IMR-90 (cell line): ENCODE measurements around the gene ARHGAP24. TPM values are rescaled to one million over a fixed set of nuclear protein-coding genes. Genes with fewer than 3 reads are reported as not detected.

ENCODE experiments used
- ATAC-seq: fragments of 200-7000 bp; cut with Tn5 transposase; 2 replicates; pipeline ENCODE4 v1.9.1; 2020; ENCODE audit warnings: low read depth, mild to moderate bottlenecking, moderate library complexity
- BruUV-seq: library from RNA; stranded (reverse); fragments of 400-500 nt; replicated peaks from 2 replicates; lab custom pipeline; 2021; lab: Mats Ljungman, UMichigan
- CTCF ChIA-PET: fragments of 300-600 bp; formaldehyde crosslinking; extraction: SDS; loops from one replicate; lab custom pipeline; 2021; ENCODE audit warnings: antibody characterized with exemption; lab: Yijun Ruan, JAX
- POLR2A ChIA-PET: fragments of 300-600 bp; sonication (Branson Sonifier 250); formaldehyde crosslinking; loops from one replicate; lab custom pipeline; 2022; ENCODE audit warnings: antibody characterized with exemption; ENCODE audit not compliant: unreplicated experiment; lab: Charles Lee
- DNase-seq: peaks from one replicate; pipeline ENCODE4 v3.0.0; 2013
- H2AFZ ChIP-seq: replicated peaks from 2 replicates; pipeline ENCODE3; 2013; ENCODE audit warnings: low read length, mild to moderate bottlenecking; ENCODE audit not compliant: poor library complexity
- H2AK5ac ChIP-seq: 2 replicates; pipeline ENCODE4 v1.6.1; 2013; ENCODE audit warnings: low read depth, low read length, inconsistent platforms
- H2AK9ac ChIP-seq: replicated peaks from 2 replicates; pipeline ENCODE3; 2013; ENCODE audit warnings: mild to moderate bottlenecking, low read depth, low read length, moderate library complexity; ENCODE audit not compliant: poor library complexity
- H2BK120ac ChIP-seq: 2 replicates; pipeline ENCODE4 v1.6.1; 2013; ENCODE audit warnings: low read depth, low read length, inconsistent platforms
- H2BK15ac ChIP-seq: 3 replicates; pipeline ENCODE4 v1.6.1; 2013; ENCODE audit warnings: low read depth, low read length, inconsistent platforms
- H2BK20ac ChIP-seq: 2 replicates; pipeline ENCODE4 v1.6.1; 2013; ENCODE audit warnings: low read depth, mild to moderate bottlenecking, inconsistent platforms, low read length, moderate library complexity
- H2BK5ac ChIP-seq: 2 replicates; pipeline ENCODE4 v1.6.1; 2013; ENCODE audit warnings: mild to moderate bottlenecking, low read depth, low read length, inconsistent platforms; ENCODE audit not compliant: poor library complexity, severe bottlenecking
- H3K14ac ChIP-seq: replicated peaks from 2 replicates; pipeline ENCODE4 v1.6.1; 2013; ENCODE audit warnings: low read depth, low read length, inconsistent platforms
- H3K18ac ChIP-seq: 2 replicates; pipeline ENCODE4 v1.6.1; 2013; ENCODE audit warnings: low read depth, low read length, control low read depth
- H3K23ac ChIP-seq: 2 replicates; pipeline ENCODE4 v1.6.1; 2013; ENCODE audit warnings: low read depth, low read length, inconsistent platforms
- H3K27ac ChIP-seq: 2 replicates; pipeline ENCODE4 v1.5.1; 2013; ENCODE audit warnings: mild to moderate bottlenecking, control low read depth, low read length; ENCODE audit not compliant: insufficient read depth
- H3K27me3 ChIP-seq: 2 replicates; pipeline ENCODE4 v1.6.1; 2013; ENCODE audit warnings: low read length; ENCODE audit not compliant: control insufficient read depth, insufficient read depth
- H3K36me3 ChIP-seq: 2 replicates; pipeline ENCODE4 v1.6.1; 2013; ENCODE audit warnings: low read length, mixed read lengths; ENCODE audit not compliant: control insufficient read depth, insufficient read depth
- H3K4ac ChIP-seq: 2 replicates; pipeline ENCODE4 v1.6.1; 2013; ENCODE audit warnings: low read depth, low read length, inconsistent platforms
- H3K4me1 ChIP-seq: 2 replicates; pipeline ENCODE4 v1.6.1; 2013; ENCODE audit warnings: low read length, mixed read lengths; ENCODE audit not compliant: control insufficient read depth, insufficient read depth
- H3K4me2 ChIP-seq: 2 replicates; pipeline ENCODE4 v1.6.1; 2013; ENCODE audit warnings: low read depth, mild to moderate bottlenecking, control low read depth, low read length, moderate library complexity
- H3K4me3 ChIP-seq: 2 replicates; pipeline ENCODE4 v1.5.1; 2013; ENCODE audit warnings: low read depth, mild to moderate bottlenecking, control low read depth, low read length, moderate library complexity; ENCODE audit not compliant: insufficient read depth
- H3K56ac ChIP-seq: 2 replicates; pipeline ENCODE4 v1.6.1; 2013; ENCODE audit warnings: low read length, inconsistent platforms; ENCODE audit not compliant: insufficient read depth; ENCODE audit errors: extremely low read depth
- H3K79me1 ChIP-seq, 2 experiments: 2 replicates each; pipeline ENCODE4 v1.6.1; 2013; ENCODE audit warnings: low read length in 2 of 2, inconsistent platforms in 1 of 2, low read depth in 1 of 2
- H3K9ac ChIP-seq: 2 replicates; pipeline ENCODE4 v1.6.1; 2013; ENCODE audit warnings: low read depth, low read length, control low read depth
- H3K9me1 ChIP-seq: 2 replicates; pipeline ENCODE4 v1.6.1; 2013; ENCODE audit warnings: low read length, inconsistent platforms; ENCODE audit not compliant: insufficient read depth
- H3K9me3 ChIP-seq: 2 replicates; pipeline ENCODE4 v1.6.1; 2013; ENCODE audit warnings: low read length; ENCODE audit not compliant: control insufficient read depth, insufficient read depth
- H4K20me1 ChIP-seq: 2 replicates; pipeline ENCODE4 v1.6.1; 2013; ENCODE audit warnings: low read length, inconsistent platforms; ENCODE audit not compliant: insufficient read depth
- H4K5ac ChIP-seq: 2 replicates; pipeline ENCODE4 v1.6.1; 2013; ENCODE audit warnings: mild to moderate bottlenecking, low read depth, low read length, control low read depth
- H4K8ac ChIP-seq, 2 experiments: 2 replicates each; pipeline ENCODE4 v1.6.1; 2013; ENCODE audit warnings: low read depth in 2 of 2, low read length in 2 of 2, control low read depth in 1 of 2, inconsistent platforms in 1 of 2
- H4K91ac ChIP-seq: 2 replicates; pipeline ENCODE4 v1.6.1; 2013; ENCODE audit warnings: low read depth, low read length, inconsistent platforms; ENCODE audit not compliant: insufficient read depth
- BHLHE40 ChIP-seq: fragments of 150-350 bp; IDR thresholded peaks from 2 replicates; pipeline ENCODE4 v1.6.1; 2016; ENCODE audit warnings: mild to moderate bottlenecking, low read depth, low read length
- CEBPB ChIP-seq: IDR thresholded peaks from 2 replicates; pipeline ENCODE4 v1.6.1; 2012; ENCODE audit warnings: low read depth, low read length, improper control_type of control experiment
- CTCF ChIP-seq: conservative IDR thresholded peaks from 2 replicates; pipeline ENCODE4 v1.5.1; 2012; ENCODE audit warnings: mild to moderate bottlenecking, low read depth, low read length, improper control_type of control experiment
- ELK1 ChIP-seq: fragments of 150-350 bp; IDR thresholded peaks from 2 replicates; pipeline ENCODE4 v1.6.1; 2016; ENCODE audit warnings: low read depth, mild to moderate bottlenecking, low read length, moderate library complexity, borderline replicate concordance
- FOS ChIP-seq: fragments of 150-350 bp; IDR thresholded peaks from 2 replicates; pipeline ENCODE4 v1.6.1; 2016; ENCODE audit warnings: low read depth, low read length
- MAFK ChIP-seq: IDR thresholded peaks from 2 replicates; pipeline ENCODE4 v1.6.1; 2012; ENCODE audit warnings: low read depth, low read length, improper control_type of control experiment
- NFE2L2 ChIP-seq: fragments of 150-350 bp; IDR thresholded peaks from 2 replicates; pipeline ENCODE4 v1.6.1; 2016; ENCODE audit warnings: low read depth, mild to moderate bottlenecking, low read length
- RFX5 ChIP-seq: IDR thresholded peaks from 2 replicates; pipeline ENCODE4 v1.8.0; 2012; ENCODE audit warnings: low read depth, mild to moderate bottlenecking, low read length, moderate library complexity
- SMC3 ChIP-seq: fragments of 150-350 bp; IDR thresholded peaks from 2 replicates; pipeline ENCODE4 v1.6.1; 2016; ENCODE audit warnings: low read depth, mild to moderate bottlenecking, antibody characterized with exemption, low read length, moderate library complexity
- WGBS, 2 experiments: methylation state at CpG; one replicate each; pipeline versions ENCODE4 v1.1.5 to v1.1.7; 2013; ENCODE audit warnings: missing lambda C conversion rate in 2 of 2; ENCODE audit not compliant: insufficient read length in 1 of 2; ENCODE audit errors: extremely low coverage in 2 of 2; 5-methylcytosine and 5-hydroxymethylcytosine counted together
- dilution Hi-C: fragments of 300-500 bp; cut with HindIII; formaldehyde crosslinking; loops from one replicate; pipeline ENCODE4 v1.14.3; 2018; ENCODE audit warnings: low sequenced_read_pairs; ENCODE audit not compliant: unreplicated experiment
- in situ Hi-C: fragments of 300-500 bp; cut with MboI; formaldehyde crosslinking; loops from 3 replicates; pipeline ENCODE4 v1.14.3; 2019; ENCODE audit warnings: low sequenced_read_pairs, inconsistent platforms, mixed read lengths
- intact Hi-C: fragments of 100-400 bp; cut with micrococcal nuclease; formaldehyde crosslinking; loops from 2 replicates; pipeline ENCODE4 v1.10.0; 2022
- polyA plus RNA-seq, 3 experiments: library from polyadenylated mRNA; depleted of rRNA; stranded (reverse); fragments of >200 nt; gene quantifications; 2 replicates each; pipeline ENCODE4 v1.2.3, GENCODE V29; 2012; ENCODE audit warnings: low replicate concordance in 1 of 3
- total RNA-seq: library from RNA; depleted of rRNA; stranded (reverse); fragments of >200 nt; gene quantifications from 2 replicates; pipeline ENCODE4 v1.2.3, GENCODE V29; 2012

Gene ARHGAP24
- total and polyA plus RNA-seq, 2 of the 4 experiments (the other 2 are of a cell fraction) = 11.9 to 24.0 TPM

GRCh38 chr4:86036736-86037135 lies 561.8 kb downstream of the ARHGAP24 start:
- DNase-seq = peak; percentile 69
- CTCF ChIA-PET = interaction anchor here (1.0 to 1.6 kb wide), 2 partner anchors 9 to 241 kb away, joined by 3 to 5 read pairs; no protein-coding TSS in a partner anchor
- H3K9ac ChIP-seq = no peak overlapping the region

More at GRCh38 chr4:86036736-86037135, 561.8 kb downstream of the ARHGAP24 start:
- H3K9me3 ChIP-seq = no peaks in the 10 kb centered on the region
- POLR2A ChIA-PET = no interaction called here
- peaks cover 16% of the 10 kb centered on the region for H3K4me1 ChIP-seq
- peak overlapping the region; percentile 7; the same call in 1 of the 2 replicates for H3K4ac ChIP-seq
- no peak overlapping the region for H2BK20ac ChIP-seq
- H3K56ac ChIP-seq = no peak overlapping the region
- no peak overlapping the region for H2BK15ac ChIP-seq
- no TSS peak for BruUV-seq
- H2BK5ac ChIP-seq = peak overlapping the region; percentile 61
- no peak overlapping the region; the same call in 1 of the 2 replicates for H3K18ac ChIP-seq
- H4K91ac ChIP-seq = no peak overlapping the region
- peak overlapping the region; percentile 28; the same call in 1 of the 2 replicates for H2BK120ac ChIP-seq
- intact Hi-C loops (no loop called here), in situ Hi-C loops (loop anchor here (10.0 kb wide), 1 partner anchor 272 kb away; no protein-coding TSS in a partner anchor), dilution Hi-C loops (no loop called here)
- H3K23ac ChIP-seq = no peak overlapping the region
- no peaks in the 10 kb centered on the region for H3K79me1 ChIP-seq
- no peaks in the 10 kb centered on the region for H4K20me1 ChIP-seq
- H2AFZ ChIP-seq = no peak overlapping the region
- H4K8ac ChIP-seq = no peak overlapping the region
- H3K27ac ChIP-seq = no peak overlapping the region
- no peak overlapping the region for H2AK9ac ChIP-seq
- no peak overlapping the region for H4K5ac ChIP-seq
- WGBS, 2 experiments = no CpG with 5 or more reads among the region's 4 CpGs
- H3K9me1 ChIP-seq = 0 out of 2 replicates have a peak, but pooled peaks cover 2% of the 10 kb centered on the region
- no peak overlapping the region for H3K14ac ChIP-seq
- TF ChIP-seq CTCF (no peak), MAFK (peak; percentile 40), CEBPB (0 out of 2 replicates have a peak, but pooled peaks have one; percentile 23), FOS (no peak), ELK1 (no peak), NFE2L2 (no peak), BHLHE40 (no peak), SMC3 (no peak), RFX5 (no peak)
- no peak overlapping the region for H2AK5ac ChIP-seq
- H3K4me3 ChIP-seq = no peak overlapping the region
- ATAC-seq = peak; percentile 24
- H3K36me3 ChIP-seq = no peaks in the 10 kb centered on the region
- H3K4me2 ChIP-seq = peak overlapping the region; percentile 41; the same call in 1 of the 2 replicates
- H3K27me3 ChIP-seq = no peaks in the 10 kb centered on the region
